Stimulated activated CD8-positive, alpha-beta memory T cell treated with anti-CD3 and anti-CD28 coated beads, Interleukin-15, amount 100 ng/mL, for 24 hours (primary cell): Measurements from ENCODE around the gene DEFB121.

Experiments
- DNase-seq: peaks from one replicate; pipeline ENCODE4 v3.0.0-alpha.2; 2020; ENCODE audit warnings: low read depth

Gene DEFB121

DNA sequence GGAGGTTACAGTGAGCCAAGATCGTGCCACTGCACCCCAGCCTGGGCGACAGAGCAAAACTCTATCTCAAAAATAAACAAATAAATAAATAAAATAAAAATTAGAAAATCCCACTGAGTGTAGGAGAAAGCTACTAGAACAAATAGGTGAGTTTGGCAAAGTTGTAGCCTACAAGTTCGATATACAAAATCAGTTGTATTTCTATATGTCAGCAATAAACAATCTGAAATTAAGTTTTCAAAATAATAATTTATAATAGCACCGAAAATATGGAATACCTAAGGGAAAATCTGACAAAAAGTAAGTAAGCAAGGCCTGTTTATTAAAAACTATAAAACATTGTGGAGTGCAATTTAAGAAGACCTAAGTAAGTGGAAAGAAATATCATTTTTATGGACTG lies 42.7 kb downstream of the DEFB121 start:
- DNase-seq, result no peak

GRCh38 chr20:31355981-31356380 lies 50.0 kb downstream of the DEFB121 start:
- DNase-seq, result no peak
